Loucy (cell line): ENCODE data around the gene TAF3.

Source experiments
- H2AFZ ChIP-seq: fragments of 200-600 bp; sonication (generic); 2 replicates; pipeline ENCODE4 v1.6.0; 2016; ENCODE audit warnings: antibody characterized with exemption, mild to moderate bottlenecking, low read length, moderate library complexity
- H3F3A ChIP-seq: fragments of 200-600 bp; 2 replicates; pipeline ENCODE4 v1.6.0; 2016; ENCODE audit warnings: antibody characterized with exemption, low read depth, mild to moderate bottlenecking
- H3K27me3 ChIP-seq: fragments of 200-600 bp; sonication (generic); 2 replicates; pipeline ENCODE4 v1.6.1; 2014; ENCODE audit warnings: low read length, mild to moderate bottlenecking; ENCODE audit not compliant: insufficient read depth, poor library complexity, severe bottlenecking
- H3K36me3 ChIP-seq: fragments of 200-600 bp; sonication (generic); 2 replicates; pipeline ENCODE4 v1.6.1; 2016; ENCODE audit warnings: low read length; ENCODE audit not compliant: insufficient read depth
- H3K4me1 ChIP-seq: fragments of 200-600 bp; sonication (generic); 2 replicates; pipeline ENCODE4 v1.5.1; 2014; ENCODE audit warnings: low read length, mild to moderate bottlenecking; ENCODE audit not compliant: insufficient read depth, poor library complexity, severe bottlenecking
- H3K4me2 ChIP-seq: fragments of 200-600 bp; sonication (generic); 2 replicates; pipeline ENCODE4 v1.6.0; 2014; ENCODE audit warnings: antibody characterized with exemption, low read length, low read depth, mild to moderate bottlenecking; ENCODE audit not compliant: poor library complexity, severe bottlenecking
- H3K4me3 ChIP-seq: fragments of 200-600 bp; sonication (generic); 2 replicates; pipeline ENCODE4 v1.5.1; 2014; ENCODE audit warnings: low read length, mild to moderate bottlenecking, mixed read lengths; ENCODE audit not compliant: poor library complexity, severe bottlenecking
- H3K79me2 ChIP-seq: fragments of 200-600 bp; sonication (generic); 2 replicates; pipeline ENCODE4 v1.6.1; 2014; ENCODE audit warnings: low read length; ENCODE audit not compliant: insufficient read depth
- H3K9ac ChIP-seq: fragments of 200-600 bp; sonication (generic); 2 replicates; pipeline ENCODE4 v1.6.0; 2014; ENCODE audit warnings: mild to moderate bottlenecking, low read depth, low read length, moderate library complexity; ENCODE audit not compliant: poor library complexity, severe bottlenecking
- H3K9me2 ChIP-seq: fragments of 200-600 bp; sonication (generic); replicated peaks from 2 replicates; pipeline ENCODE4 v1.6.1; 2016; ENCODE audit warnings: low read depth, low read length, mixed read lengths
- H3K9me3 ChIP-seq: fragments of 200-600 bp; sonication (generic); 2 replicates; pipeline ENCODE4 v1.6.1; 2014; ENCODE audit warnings: mild to moderate bottlenecking, antibody characterized with exemption, low read length, low read depth; ENCODE audit not compliant: insufficient read depth
- H4K20me1 ChIP-seq: fragments of 200-600 bp; sonication (generic); 2 replicates; pipeline ENCODE4 v1.6.0; 2014; ENCODE audit warnings: antibody characterized with exemption, low read length, mild to moderate bottlenecking; ENCODE audit not compliant: insufficient read depth, poor library complexity, severe bottlenecking
- CTCF ChIP-seq: fragments of 200-600 bp; sonication (generic); conservative IDR thresholded peaks from 2 replicates; pipeline ENCODE4 v1.5.1; 2014; ENCODE audit warnings: mild to moderate bottlenecking, antibody characterized with exemption, low read length
- EZH2phosphoT487 ChIP-seq: fragments of 200-600 bp; IDR thresholded peaks from 2 replicates; pipeline ENCODE4 v1.6.1; 2018; ENCODE audit warnings: antibody characterized with exemption, mild to moderate bottlenecking, moderate library complexity, borderline replicate concordance

Gene TAF3

DNA sequence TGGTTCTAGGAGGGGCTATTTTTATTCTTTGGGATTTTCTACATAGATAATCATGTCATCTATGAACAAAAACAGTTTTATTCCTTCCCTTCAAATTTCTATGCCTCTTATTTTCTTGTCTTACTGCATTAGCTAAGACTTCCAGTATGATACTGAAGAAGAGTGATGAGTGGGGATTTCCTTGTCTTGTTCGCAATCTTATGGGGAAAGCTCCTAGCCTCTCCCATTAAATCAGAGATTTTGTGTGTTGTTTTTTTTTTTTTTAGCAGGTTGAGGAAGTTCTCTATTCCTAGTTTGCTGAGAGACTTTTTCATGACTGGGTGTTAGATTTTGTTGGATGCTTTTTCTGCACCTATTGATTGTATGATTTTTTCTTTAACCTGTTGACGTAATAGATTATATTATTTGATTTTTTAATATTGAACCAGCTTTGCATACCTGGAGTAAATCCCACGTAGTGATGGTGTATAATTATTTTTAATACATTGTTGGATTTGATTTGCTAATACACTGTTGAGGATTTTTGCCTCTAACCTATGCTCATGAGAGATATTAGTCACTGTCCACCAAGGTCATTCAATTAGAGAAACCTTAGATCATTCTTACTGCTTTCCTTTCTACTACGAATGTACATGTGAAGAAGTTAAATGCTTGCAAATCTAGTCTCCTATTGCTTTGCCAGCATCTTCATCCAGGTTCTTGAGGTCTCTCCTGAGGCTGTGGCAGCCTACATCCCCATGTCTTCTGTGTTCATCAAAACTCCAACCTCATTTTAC, 23.9 kb upstream of the TAF3 start:
- Histone ChIP-seq H4K20me1 (peaks cover 73% of the 10 kb centered on the region), H3K4me3 (no peak overlapping the region), H3K9ac (no peak overlapping the region), H3K4me1 (peaks cover 41% of the 10 kb centered on the region), H3K9me2 (no peaks in the 10 kb centered on the region), H3F3A (no peaks in the 10 kb centered on the region), H3K9me3 (no peaks in the 10 kb centered on the region), H3K36me3 (peaks cover 23% of the 10 kb centered on the region), H3K79me2 (peaks cover 77% of the 10 kb centered on the region), H2AFZ (no peak overlapping the region), H3K27me3 (no peaks in the 10 kb centered on the region), H3K4me2 (peak overlapping the region; percentile 95)
- TF ChIP-seq CTCF, result no peak
- TF ChIP-seq EZH2phosphoT487, result no peak

DNA sequence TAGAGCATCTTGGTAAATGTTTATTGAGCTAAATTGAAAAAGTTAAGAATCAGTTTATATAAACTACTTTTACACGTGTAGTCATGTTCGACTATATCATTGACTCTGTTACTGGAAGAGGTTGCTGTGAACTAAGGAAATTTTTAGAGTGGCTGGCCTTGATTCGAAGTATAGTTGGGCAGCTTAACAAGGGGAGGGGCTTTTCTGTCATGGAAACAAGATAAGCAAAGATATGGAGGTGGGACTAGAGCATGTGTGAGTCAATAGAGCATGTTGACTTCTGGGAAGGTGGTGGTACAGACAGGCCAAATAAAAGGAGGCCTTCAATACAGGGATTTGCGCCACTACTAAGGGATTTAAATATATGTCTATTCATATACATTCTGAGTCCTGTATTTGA, 22.7 kb upstream of the TAF3 start:
- no peak for TF ChIP-seq CTCF
- no peak for TF ChIP-seq EZH2phosphoT487
- H4K20me1 ChIP-seq, result peaks cover 61% of the 10 kb centered on the region
- H2AFZ ChIP-seq, result no peak overlapping the region
- no peak overlapping the region for H3K4me3 ChIP-seq
- no peaks in the 10 kb centered on the region for H3K27me3 ChIP-seq
- H3K4me2 ChIP-seq, result no peak overlapping the region
- peaks cover 31% of the 10 kb centered on the region for H3K36me3 ChIP-seq
- H3K79me2 ChIP-seq, result peaks cover 66% of the 10 kb centered on the region
- H3K9me2 ChIP-seq, result no peaks in the 10 kb centered on the region
- H3F3A ChIP-seq, result no peaks in the 10 kb centered on the region
- peaks cover 29% of the 10 kb centered on the region for H3K4me1 ChIP-seq
- no peak overlapping the region for H3K9ac ChIP-seq
- H3K9me3 ChIP-seq, result no peaks in the 10 kb centered on the region

DNA sequence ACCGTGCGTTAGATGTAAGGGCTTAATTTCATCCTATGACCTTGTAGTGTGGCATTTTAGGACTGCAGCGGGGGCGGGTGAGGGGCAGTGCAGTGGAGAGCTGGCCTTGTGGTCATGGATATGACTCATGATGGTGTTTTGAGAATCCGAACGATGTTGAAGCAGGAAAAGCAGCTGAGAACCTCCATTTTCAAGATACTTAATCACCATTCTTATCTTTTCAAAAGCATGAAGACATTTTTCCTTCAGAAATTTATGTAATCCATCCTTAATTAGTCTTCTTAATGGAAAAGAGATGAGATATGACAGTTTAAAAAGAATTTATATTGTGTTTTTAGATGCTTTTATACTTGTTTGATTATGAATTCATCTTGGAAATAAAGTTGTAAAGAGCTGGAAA, 20.7 kb upstream of the TAF3 start:
- no peaks in the 10 kb centered on the region for H3K27me3 ChIP-seq
- H3K36me3 ChIP-seq, result peaks cover 51% of the 10 kb centered on the region
- H3K9me2 ChIP-seq, result no peaks in the 10 kb centered on the region
- no peaks in the 10 kb centered on the region for H3F3A ChIP-seq
- H3K9me3 ChIP-seq, result no peaks in the 10 kb centered on the region
- peaks cover 46% of the 10 kb centered on the region for H3K79me2 ChIP-seq
- H3K4me2 ChIP-seq, result no peak overlapping the region
- no peak for TF ChIP-seq EZH2phosphoT487
- no peak overlapping the region for H3K4me3 ChIP-seq
- H3K4me1 ChIP-seq, result peaks cover 14% of the 10 kb centered on the region
- no peak overlapping the region for H2AFZ ChIP-seq
- H3K9ac ChIP-seq, result no peak overlapping the region
- H4K20me1 ChIP-seq, result peaks cover 43% of the 10 kb centered on the region

- TF ChIP-seq CTCF (no peak), EZH2phosphoT487 (no peak)
- Histone ChIP-seq H3K4me1 (no peaks in the 10 kb centered on the region), H3F3A (no peaks in the 10 kb centered on the region; the same call in 1 of the 2 replicates), H3K36me3 (peaks cover 85% of the 10 kb centered on the region), H3K9ac (no peak overlapping the region), H2AFZ (no peak overlapping the region), H3K4me2 (no peak overlapping the region), H3K27me3 (no peaks in the 10 kb centered on the region), H3K9me2 (no peaks in the 10 kb centered on the region), H4K20me1 (peaks cover 5% of the 10 kb centered on the region), H3K79me2 (no peaks in the 10 kb centered on the region; the same call in 1 of the 2 replicates), H3K9me3 (no peaks in the 10 kb centered on the region), H3K4me3 (no peak overlapping the region)
Measured at GRCh38 chr10:7802606-7803005, 15.7 kb upstream of the TAF3 start.
